ENCODE measurements around the gene PICK1.

- TF ChIP-seq POLR2A (IDR thresholded peaks at IDR 0.05; ENCODE audit: low read depth, low read length), result no peak
- no peak for TF ChIP-seq TAF1 (IDR thresholded peaks at IDR 0.05; ENCODE audit: borderline replicate concordance, low read depth, low read length)
Observed at GRCh38 chr22:38118182-38118581, 61.0 kb downstream of the PICK1 start.

Data from GM12892 (cell line).